Caco-2 (cell line): ENCODE measurements around the gene DET1. TPM values are rescaled to one million over a fixed set of nuclear protein-coding genes. Genes with fewer than 3 reads are reported as not detected.
"Not testable (repeated sequence)": the region's sequence is repeated elsewhere in the genome, so short reads cannot be mapped to it uniquely, and the experiment has no call there.

Source experiments
- BruUV-seq: library from RNA; stranded (reverse); fragments of 400-500 nt; replicated peaks from 2 replicates; lab custom pipeline; 2021; lab: Mats Ljungman, UMichigan
- CTCF ChIA-PET: fragments of 300-600 bp; sonication (Branson Sonifier 250); formaldehyde crosslinking; loops from one replicate; lab custom pipeline; 2022; ENCODE audit warnings: antibody characterized with exemption; lab: Charles Lee
- POLR2A ChIA-PET: fragments of 300-600 bp; sonication (Branson Sonifier 250); formaldehyde crosslinking; loops from one replicate; lab custom pipeline; 2022; ENCODE audit warnings: antibody characterized with exemption; lab: Charles Lee
- DNase-seq, 2 experiments: peaks; one replicate each; pipeline versions ENCODE4 v3.0.0 to v3.0.0-alpha.2; 2020 to 2022
- H3K27me3 ChIP-seq: replicated peaks from 2 replicates; pipeline ENCODE4 v1.6.0; 2011; ENCODE audit warnings: low read length; ENCODE audit not compliant: control insufficient read depth, insufficient read depth
- H3K36me3 ChIP-seq: 2 replicates; pipeline ENCODE4 v1.5.1; 2011; ENCODE audit warnings: low read length; ENCODE audit not compliant: control insufficient read depth, insufficient read depth
- H3K4me1 ChIP-seq: fragments of 250-450 bp; sonication (Bioruptor Pico); 2 replicates; pipeline ENCODE4 v1.5.1; 2020; ENCODE audit warnings: mild to moderate bottlenecking
- H3K4me3 ChIP-seq: 2 replicates; pipeline ENCODE4 v1.5.1; 2011; ENCODE audit warnings: low read depth, mild to moderate bottlenecking, control low read depth, low read length
- H3K9me3 ChIP-seq: fragments of 250-450 bp; sonication (Bioruptor Pico); 2 replicates; pipeline ENCODE4 v1.5.1; 2020; ENCODE audit warnings: mild to moderate bottlenecking, moderate library complexity
- H3K27ac Mint-ChIP-seq: one replicate; pipeline ENCODE4 v1.8.0; 2022; ENCODE audit warnings: mixed read lengths; ENCODE audit not compliant: unreplicated experiment
- H3K27me3 Mint-ChIP-seq: one replicate; pipeline ENCODE4 v1.8.0; 2022; ENCODE audit warnings: mixed read lengths; ENCODE audit not compliant: insufficient read depth, unreplicated experiment
- H3K36me3 Mint-ChIP-seq: one replicate; pipeline ENCODE4 v1.8.0; 2022; ENCODE audit warnings: mild to moderate bottlenecking, mixed read lengths; ENCODE audit not compliant: insufficient read depth, unreplicated experiment
- H3K4me1 Mint-ChIP-seq: one replicate; pipeline ENCODE4 v1.8.0; 2022; ENCODE audit warnings: low read depth, mixed read lengths; ENCODE audit not compliant: unreplicated experiment
- H3K4me3 Mint-ChIP-seq: one replicate; pipeline ENCODE4 v1.8.0; 2022; ENCODE audit warnings: mild to moderate bottlenecking, moderate library complexity, mixed read lengths; ENCODE audit not compliant: unreplicated experiment
- H3K9me3 Mint-ChIP-seq: one replicate; pipeline ENCODE4 v1.8.0; 2022; ENCODE audit warnings: mixed read lengths; ENCODE audit not compliant: unreplicated experiment
- CTCF ChIP-seq, 2 experiments: fragments of 200-600 bp in 1 of 2; IDR thresholded peaks; 1 replicate in 1 of 2; 2 replicates in 1 of 2; pipeline versions ENCODE4 v1.5.1 to v1.8.0; 2011 to 2022; ENCODE audit warnings: antibody characterized with exemption in 1 of 2, control low read depth in 1 of 2, inconsistent platforms in 1 of 2, low read depth in 1 of 2, low read length in 1 of 2, mild to moderate bottlenecking in 1 of 2, moderate library complexity in 1 of 2; ENCODE audit not compliant: insufficient read depth in 1 of 2, severe bottlenecking in 1 of 2, unreplicated experiment in 1 of 2
- intact Hi-C: fragments of 100-400 bp; cut with micrococcal nuclease; formaldehyde crosslinking; loops from one replicate; pipeline ENCODE4 v1.10.0; 2022; ENCODE audit not compliant: unreplicated experiment
- total RNA-seq: library from RNA; stranded (reverse); gene quantifications from 2 replicates; pipeline ENCODE4 v1.2.3, GENCODE V29; 2022

DET1 gene
- total RNA-seq, 1 experiment from 2014 or later: 2.0 TPM

DNA sequence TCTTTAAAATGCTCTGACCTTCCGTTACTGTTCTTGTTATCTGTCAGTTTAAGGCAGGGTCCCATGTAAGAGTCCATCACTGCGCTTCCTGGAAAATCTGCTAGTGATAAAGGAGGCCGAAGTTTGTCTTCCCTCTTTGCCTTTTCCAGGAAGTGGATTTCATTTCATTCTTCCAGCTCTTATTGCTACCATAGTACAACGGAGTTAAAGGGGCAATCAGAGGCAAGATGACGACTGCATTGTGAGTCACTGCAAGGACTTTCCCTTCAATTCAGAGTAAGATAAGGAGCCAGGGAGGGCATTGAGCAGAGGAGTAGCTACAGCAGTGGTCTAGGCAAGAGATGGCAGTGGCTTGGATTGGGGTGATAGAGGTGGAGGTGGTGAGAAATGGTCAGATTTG, 17.2 kb upstream of the DET1 start:
- TF ChIP-seq CTCF (IDR thresholded peaks at IDR 0.05; ENCODE audit: insufficient read depth in 1 of 2, low read depth in 1 of 2, low read length in 1 of 2, severe bottlenecking in 1 of 2, unreplicated experiment in 1 of 2): no peak
- H3K4me3 ChIP-seq: no peak overlapping the region
- no peaks in the 10 kb centered on the region for H3K36me3 ChIP-seq
- Mint-ChIP-seq H3K4me1 (peaks cover 7% of the 10 kb centered on the region), H3K9me3 (peaks cover 25% of the 10 kb centered on the region), H3K4me3 (no peak overlapping the region), H3K27ac (no peak overlapping the region), H3K27me3 (peaks cover 3% of the 10 kb centered on the region), H3K36me3 (peaks cover 6% of the 10 kb centered on the region)
- intact Hi-C loops: no loop called here
- BruUV-seq: no TSS peak
- DNase-seq: no peak
- no peaks in the 10 kb centered on the region for H3K27me3 ChIP-seq
- peaks cover 14% of the 10 kb centered on the region for H3K4me1 ChIP-seq
- ChIA-PET CTCF (no interaction called here), POLR2A (no interaction called here)
- 0 out of 2 replicates have a peak, but pooled peaks cover 4% of the 10 kb centered on the region for H3K9me3 ChIP-seq

DNA sequence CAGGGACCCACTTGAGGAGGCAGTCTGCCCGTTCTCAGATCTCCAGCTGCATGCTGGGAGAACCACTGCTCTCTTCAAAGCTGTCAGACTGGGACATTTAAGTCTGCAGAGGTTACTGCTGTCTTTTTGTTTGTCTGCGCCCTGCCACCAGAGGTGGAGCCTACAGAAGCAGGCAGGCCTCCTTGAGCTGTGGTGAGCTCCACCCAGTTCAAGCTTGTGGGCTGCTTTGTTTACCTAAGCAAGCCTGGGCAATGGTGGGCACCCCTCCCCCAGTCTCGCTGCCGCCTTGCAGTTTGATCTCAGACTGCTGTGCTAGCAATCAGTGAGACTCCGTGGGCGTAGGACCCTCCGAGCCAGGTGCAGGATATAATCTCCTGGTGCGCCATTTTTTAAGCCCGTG, 13.1 kb upstream of the DET1 start:
- H3K27ac Mint-ChIP-seq, H3K4me3 ChIP-seq, BruUV-seq, H3K9me3 ChIP-seq, H3K4me3 Mint-ChIP-seq, H3K27me3 Mint-ChIP-seq, H3K36me3 ChIP-seq, POLR2A ChIA-PET, H3K36me3 Mint-ChIP-seq, H3K27me3 ChIP-seq, CTCF ChIA-PET, DNase-seq, intact Hi-C loops, H3K4me1 Mint-ChIP-seq: not testable (repeated sequence)
- peaks cover 27% of the 10 kb centered on the region for H3K9me3 Mint-ChIP-seq
- peaks cover 14% of the 10 kb centered on the region for H3K4me1 ChIP-seq

DNA sequence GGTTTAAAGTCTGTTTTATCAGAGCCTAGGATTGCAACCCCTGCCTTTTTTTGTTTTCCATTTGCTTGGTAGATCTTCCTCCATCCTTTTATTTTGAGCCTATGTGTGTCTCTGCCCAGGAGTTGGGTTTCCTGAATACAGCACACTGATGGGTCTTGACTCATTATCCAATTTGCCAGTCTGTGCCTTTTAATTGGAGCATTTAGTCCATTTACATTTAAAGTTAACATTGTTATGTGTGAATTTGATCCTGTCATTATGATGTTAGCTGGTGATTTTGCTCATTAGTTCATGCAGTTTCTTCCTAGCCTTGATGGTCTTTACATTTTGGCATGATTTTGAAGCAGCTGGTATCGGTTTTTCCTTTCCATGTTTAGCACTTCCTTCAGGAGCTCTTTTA, 11.5 kb upstream of the DET1 start:
- H3K4me1 ChIP-seq, H3K36me3 ChIP-seq, H3K9me3 ChIP-seq, H3K4me1 Mint-ChIP-seq, H3K4me3 ChIP-seq, BruUV-seq, H3K27ac Mint-ChIP-seq, DNase-seq, H3K4me3 Mint-ChIP-seq, intact Hi-C loops, H3K27me3 ChIP-seq, CTCF ChIA-PET, H3K36me3 Mint-ChIP-seq, H3K27me3 Mint-ChIP-seq, POLR2A ChIA-PET: not testable (repeated sequence)
- peaks cover 27% of the 10 kb centered on the region for H3K9me3 Mint-ChIP-seq

- H3K36me3 ChIP-seq, DNase-seq, H3K36me3 Mint-ChIP-seq, CTCF ChIA-PET, H3K27me3 Mint-ChIP-seq, H3K9me3 ChIP-seq, BruUV-seq, H3K9me3 Mint-ChIP-seq, POLR2A ChIA-PET, H3K4me3 Mint-ChIP-seq, H3K27ac Mint-ChIP-seq, H3K4me3 ChIP-seq, H3K4me1 Mint-ChIP-seq, H3K27me3 ChIP-seq: not testable (repeated sequence)
- intact Hi-C loops: loop anchor here (5.0 kb wide), 1 partner anchor 81 kb away; the partner anchor contains the start of genes MRPL46 and MRPS11
- H3K4me1 ChIP-seq: peaks cover 26% of the 10 kb centered on the region
These were observed 1.5 kb upstream of the DET1 start for GRCh38 chr15:88548009-88548408.

- POLR2A ChIA-PET, H3K9me3 Mint-ChIP-seq, H3K9me3 ChIP-seq, CTCF ChIA-PET, H3K27me3 ChIP-seq, H3K36me3 ChIP-seq, H3K36me3 Mint-ChIP-seq, H3K27me3 Mint-ChIP-seq, DNase-seq: not testable (repeated sequence)
- Histone ChIP-seq H3K4me1 (peaks cover 45% of the 10 kb centered on the region), H3K4me3 (peak overlapping the region; percentile 57)
- Mint-ChIP-seq H3K4me3 (peak overlapping the region; percentile 73), H3K4me1 (peaks cover 17% of the 10 kb centered on the region), H3K27ac (peak overlapping the region; percentile 77)
- intact Hi-C loops: loop anchor here (5.0 kb wide), 1 partner anchor 78 kb away; the partner anchor contains the start of genes MRPL46 and MRPS11
- TSS peak; percentile 75 for BruUV-seq
These were observed 768 bp downstream of the DET1 start for GRCh38 chr15:88545578-88546247.
